Esophagus mucosa (tissue), 1 donor: ENCODE data around the gene TM6SF1. TPM values are rescaled to one million over a fixed set of nuclear protein-coding genes. Genes with fewer than 3 reads are reported as not detected.

Experiments
- ATAC-seq: fragments of 200-7000 bp; cut with Tn5 transposase; one replicate; pipeline ENCODE4 v1.9.1; 2020
- total RNA-seq: library from RNA; stranded (reverse); gene quantifications from one replicate; pipeline ENCODE4 v1.2.4, GENCODE V29; 2023
- donor health status: DM: yes; HTN: yes; CAD: no.

The TM6SF1 gene
- total RNA-seq, 1 donor from 2014 or later: 0.48 TPM

- no peak for ATAC-seq
These were observed 71.5 kb downstream of the TM6SF1 start for GRCh38 chr15:83178869-83179325.

- no peak for ATAC-seq
These were observed 78.1 kb downstream of the TM6SF1 start for GRCh38 chr15:83185561-83185960.

Other genes with a start within 250 kb of the TM6SF1 start
- gene HOMER2, start 154.9 kb upstream of the TM6SF1 start, total RNA-seq: 26.3 TPM
- gene RAMAC, start 121.4 kb upstream of the TM6SF1 start, total RNA-seq: 22.5 TPM
- 18.7 TPM for gene C15orf40, start 96.0 kb upstream of the TM6SF1 start, total RNA-seq
- gene BTBD1, start 40.4 kb upstream of the TM6SF1 start, total RNA-seq: 33.3 TPM
- 19.1 TPM for gene HDGFL3, start 100.2 kb downstream of the TM6SF1 start, total RNA-seq
- 39.6 TPM for gene BNC1, start 177.0 kb downstream of the TM6SF1 start, total RNA-seq